Mesenteric fat pad (tissue), 1 donor: Measurements from ENCODE around the gene GAS6. TPM values are rescaled to one million over a fixed set of nuclear protein-coding genes. Genes with fewer than 3 reads are reported as not detected.

Experiments
- DNase-seq: peaks from one replicate; pipeline ENCODE4 v3.0.0-alpha.2; 2020; ENCODE audit warnings: low spot score
- total RNA-seq: library from RNA; stranded (reverse); fragmentation: NEBNext Ultra II Directional; extraction: Animal tissue kit (Norgen Biotek cat#: 25700); gene quantifications from one replicate; pipeline ENCODE4 v1.2.1, GENCODE V29; 2021
- donor health status: DM: yes; HTN: yes; CAD: no.

The GAS6 gene
- total RNA-seq, 1 donor from 2014 or later = 88.6 TPM

GRCh38 chr13:113888701-113889330 lies 24.9 kb upstream of the GAS6 start:
- DNase-seq = no peak

GRCh38 chr13:113887700-113888201 lies 23.9 kb upstream of the GAS6 start:
- DNase-seq = no peak

- DNase-seq = peak; percentile 59
Observed at GRCh38 chr13:113886561-113887112, 22.8 kb upstream of the GAS6 start.

GRCh38 chr13:113884821-113885220 lies 20.9 kb upstream of the GAS6 start:
- no peak for DNase-seq

GRCh38 chr13:113883921-113884804 lies 20.3 kb upstream of the GAS6 start:
- DNase-seq = peak; percentile 78

GRCh38 chr13:113883314-113883811 lies 19.5 kb upstream of the GAS6 start:
- peak; percentile 82 for DNase-seq

- DNase-seq = no peak
Observed at GRCh38 chr13:113882716-113883115, 18.8 kb upstream of the GAS6 start.

GRCh38 chr13:113882267-113882630 lies 18.4 kb upstream of the GAS6 start:
- no peak for DNase-seq

GRCh38 chr13:113881614-113882266 lies 17.9 kb upstream of the GAS6 start:
- DNase-seq = no peak

GRCh38 chr13:113880651-113881611 lies 17.1 kb upstream of the GAS6 start:
- DNase-seq = no peak

- DNase-seq = no peak
Observed at GRCh38 chr13:113879494-113880360, 15.9 kb upstream of the GAS6 start.

GRCh38 chr13:113879017-113879416 lies 15.1 kb upstream of the GAS6 start:
- DNase-seq = no peak

GRCh38 chr13:113877149-113877990 lies 13.5 kb upstream of the GAS6 start:
- DNase-seq = peak; percentile 83

GRCh38 chr13:113876346-113877148 lies 12.7 kb upstream of the GAS6 start:
- no peak for DNase-seq

- no peak for DNase-seq
Observed at GRCh38 chr13:113875837-113876281, 12.0 kb upstream of the GAS6 start.

GRCh38 chr13:113875429-113875815 lies 11.5 kb upstream of the GAS6 start:
- DNase-seq = no peak
